Bone marrow (tissue), 2 donors: ENCODE data around the gene TMTC2.

ENCODE experiments used
- DNase-seq, 2 donors: peaks; one replicate each; lab custom pipeline; 2025; lab: John Stamatoyannopoulos, UW

TMTC2 gene

GRCh38 chr12:82954064-82954463 is 267.4 kb downstream of the TMTC2 start:
- DNase-seq, result no peak

GRCh38 chr12:82954572-82954971 is 267.9 kb downstream of the TMTC2 start:
- no peak for DNase-seq

GRCh38 chr12:82955043-82955442 is 268.3 kb downstream of the TMTC2 start:
- no peak for DNase-seq

GRCh38 chr12:82958966-82959365 is 272.3 kb downstream of the TMTC2 start:
- no peak for DNase-seq

GRCh38 chr12:82959821-82960220 is 273.1 kb downstream of the TMTC2 start:
- DNase-seq, result no peak

GRCh38 chr12:82961835-82962234 is 275.1 kb downstream of the TMTC2 start:
- DNase-seq, result no peak

- no peak for DNase-seq
Observed at GRCh38 chr12:82963956-82964355, 277.2 kb downstream of the TMTC2 start.

GRCh38 chr12:82964446-82964845 is 277.7 kb downstream of the TMTC2 start:
- no peak for DNase-seq

GRCh38 chr12:82966001-82966559 is 279.4 kb downstream of the TMTC2 start:
- DNase-seq, result peak in 1 of 2 donors; percentile 77

GRCh38 chr12:82968631-82969367 is 282.1 kb downstream of the TMTC2 start:
- DNase-seq, result no peak

- no peak for DNase-seq
Observed at GRCh38 chr12:82970614-82971013, 283.9 kb downstream of the TMTC2 start.

- DNase-seq, result no peak
Observed at GRCh38 chr12:82971584-82971983, 284.9 kb downstream of the TMTC2 start.

GRCh38 chr12:82972624-82973023 is 285.9 kb downstream of the TMTC2 start:
- DNase-seq, result no peak

GRCh38 chr12:82973592-82973991 is 286.9 kb downstream of the TMTC2 start:
- no peak for DNase-seq

GRCh38 chr12:82981150-82981549 is 294.4 kb downstream of the TMTC2 start:
- DNase-seq, result no peak

- no peak for DNase-seq
Observed at GRCh38 chr12:82994117-82994516, 307.4 kb downstream of the TMTC2 start.

- DNase-seq, result no peak
Observed at GRCh38 chr12:82996168-82996812, 309.6 kb downstream of the TMTC2 start.

- no peak for DNase-seq
Observed at GRCh38 chr12:82998509-82998908, 311.8 kb downstream of the TMTC2 start.

GRCh38 chr12:83003026-83003425 is 316.3 kb downstream of the TMTC2 start:
- DNase-seq, result no peak

GRCh38 chr12:83005534-83006197 is 319.0 kb downstream of the TMTC2 start:
- DNase-seq, result no peak

GRCh38 chr12:83008703-83009102 is 322.0 kb downstream of the TMTC2 start:
- DNase-seq, result no peak

- DNase-seq, result no peak
Observed at GRCh38 chr12:83010169-83010804, 323.6 kb downstream of the TMTC2 start.
